Hepatocyte (in vitro differentiated cells): ENCODE results near the gene PKD2L1. TPM values are rescaled to one million over a fixed set of nuclear protein-coding genes. Genes with fewer than 3 reads are reported as not detected.
"Not testable (repeated sequence)": the region's sequence is repeated elsewhere in the genome, so short reads cannot be mapped to it uniquely, and the experiment has no call there.

ENCODE experiments used
- DNase-seq: peaks from one replicate; pipeline ENCODE4 v3.0.0-alpha.2; 2016; ENCODE audit warnings: low spot score
- H2AFZ ChIP-seq: fragments of 200-600 bp; sonication (generic); 2 replicates; pipeline ENCODE4 v1.6.0; 2016; ENCODE audit warnings: antibody characterized with exemption, mild to moderate bottlenecking
- H3K27ac ChIP-seq: fragments of 200-600 bp; sonication (generic); 2 replicates; pipeline ENCODE4 v1.5.1; 2016; ENCODE audit warnings: mild to moderate bottlenecking
- H3K27me3 ChIP-seq: fragments of 200-600 bp; sonication (generic); 2 replicates; pipeline ENCODE4 v1.6.1; 2016
- H3K36me3 ChIP-seq: fragments of 200-600 bp; sonication (generic); replicated peaks from 2 replicates; pipeline ENCODE4 v1.5.1; 2016; ENCODE audit warnings: low read depth; ENCODE audit not compliant: insufficient read depth
- H3K4me1 ChIP-seq: fragments of 200-600 bp; sonication (generic); 2 replicates; pipeline ENCODE4 v1.5.1; 2016; ENCODE audit warnings: mild to moderate bottlenecking, moderate library complexity; ENCODE audit not compliant: insufficient read depth
- H3K4me2 ChIP-seq: fragments of 200-600 bp; sonication (generic); 2 replicates; pipeline ENCODE4 v1.6.0; 2016
- H3K4me3 ChIP-seq: fragments of 200-600 bp; sonication (generic); 2 replicates; pipeline ENCODE4 v1.5.1; 2016; ENCODE audit warnings: mild to moderate bottlenecking
- H3K79me2 ChIP-seq: fragments of 200-600 bp; sonication (generic); 2 replicates; pipeline ENCODE4 v1.6.0; 2017; ENCODE audit warnings: mild to moderate bottlenecking
- H3K9me2 ChIP-seq: fragments of 200-600 bp; sonication (generic); replicated peaks from 2 replicates; pipeline ENCODE4 v1.6.0; 2017; ENCODE audit warnings: mild to moderate bottlenecking; ENCODE audit not compliant: insufficient read depth
- H3K9me3 ChIP-seq: fragments of 200-600 bp; sonication (generic); 2 replicates; pipeline ENCODE4 v1.5.1; 2016; ENCODE audit warnings: low read depth, mild to moderate bottlenecking
- H4K20me1 ChIP-seq: fragments of 200-600 bp; sonication (generic); 2 replicates; pipeline ENCODE4 v1.6.0; 2016; ENCODE audit warnings: mild to moderate bottlenecking; ENCODE audit not compliant: insufficient read depth, poor library complexity, severe bottlenecking
- EZH2 ChIP-seq: fragments of 200-600 bp; sonication (generic); IDR thresholded peaks from 2 replicates; pipeline ENCODE4 v1.6.1; 2016; ENCODE audit warnings: antibody characterized with exemption, mild to moderate bottlenecking, borderline replicate concordance
- EZH2phosphoT487 ChIP-seq: fragments of 200-600 bp; sonication (generic); IDR thresholded peaks from one replicate; pipeline ENCODE4 v1.6.1; 2018; ENCODE audit warnings: antibody characterized with exemption, mild to moderate bottlenecking, low read depth, moderate library complexity; ENCODE audit not compliant: unreplicated experiment, severe bottlenecking
- WGBS: methylation state at CpG from one replicate; pipeline ENCODE4 v1.1.6; 2016; ENCODE audit warnings: low lambda C conversion rate; ENCODE audit errors: missing lambda C conversion rate; 5-methylcytosine and 5-hydroxymethylcytosine counted together
- polyA plus RNA-seq: library from polyadenylated mRNA; unstranded; fragments of >200 nt; fragmentation: Nextera tagmentation; extraction: Ambion mirVana; gene quantifications from 2 replicates; pipeline ENCODE4 v1.2.1, GENCODE V29; 2016
- total RNA-seq: library from RNA; depleted of rRNA; stranded (reverse); fragments of >200 nt; gene quantifications from 2 replicates; pipeline ENCODE4 v1.2.3, GENCODE V29; 2014
- TF ChIP-seq, protein P1 (sequence below): fragments of 200-600 bp; sonication (generic); IDR thresholded peaks from 2 replicates; pipeline ENCODE4 v1.5.1; 2016; ENCODE audit warnings: antibody characterized with exemption, mild to moderate bottlenecking; ENCODE audit not compliant: poor library complexity

Gene PKD2L1
- total and polyA plus RNA-seq, 2 experiments from 2014 or later: 0.10 to 0.88 TPM

DNA sequence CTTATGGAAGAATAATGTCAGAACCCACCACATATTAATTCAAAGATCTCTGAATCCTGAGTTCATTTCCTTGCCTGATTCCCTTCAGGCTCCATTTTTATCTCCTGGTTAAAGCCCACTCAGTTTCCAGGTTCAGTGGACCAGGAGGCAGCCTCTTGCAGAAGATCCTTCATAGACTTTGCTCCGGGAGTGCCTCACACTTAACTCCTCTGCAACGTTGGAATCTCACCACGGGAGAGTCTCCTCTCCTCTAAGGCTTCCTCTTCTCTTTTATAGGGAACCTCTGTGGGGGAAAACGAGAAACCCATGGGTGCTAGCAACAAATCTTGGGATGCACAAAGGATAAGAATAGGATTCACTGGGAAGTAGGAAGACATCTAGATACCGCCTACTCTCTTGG, 41.8 kb downstream of the PKD2L1 start:
- Histone ChIP-seq H3K9me3 (no peaks in the 10 kb centered on the region), H3K27ac (peak overlapping the region; percentile 26), H3K27me3 (no peaks in the 10 kb centered on the region), H3K4me1 (peaks cover 5% of the 10 kb centered on the region), H3K4me2 (no peak overlapping the region), H4K20me1 (no peaks in the 10 kb centered on the region), H2AFZ (no peak overlapping the region), H3K9me2 (no peaks in the 10 kb centered on the region), H3K79me2 (peaks cover 26% of the 10 kb centered on the region), H3K36me3 (no peaks in the 10 kb centered on the region), H3K4me3 (no peak overlapping the region)
- DNase-seq: no peak
- 79% methylated on average over 5 of the region's 5 CpGs for WGBS
- TF ChIP-seq EZH2 (no peak), EZH2phosphoT487 (no peak)
- TF ChIP-seq, protein P1, sequence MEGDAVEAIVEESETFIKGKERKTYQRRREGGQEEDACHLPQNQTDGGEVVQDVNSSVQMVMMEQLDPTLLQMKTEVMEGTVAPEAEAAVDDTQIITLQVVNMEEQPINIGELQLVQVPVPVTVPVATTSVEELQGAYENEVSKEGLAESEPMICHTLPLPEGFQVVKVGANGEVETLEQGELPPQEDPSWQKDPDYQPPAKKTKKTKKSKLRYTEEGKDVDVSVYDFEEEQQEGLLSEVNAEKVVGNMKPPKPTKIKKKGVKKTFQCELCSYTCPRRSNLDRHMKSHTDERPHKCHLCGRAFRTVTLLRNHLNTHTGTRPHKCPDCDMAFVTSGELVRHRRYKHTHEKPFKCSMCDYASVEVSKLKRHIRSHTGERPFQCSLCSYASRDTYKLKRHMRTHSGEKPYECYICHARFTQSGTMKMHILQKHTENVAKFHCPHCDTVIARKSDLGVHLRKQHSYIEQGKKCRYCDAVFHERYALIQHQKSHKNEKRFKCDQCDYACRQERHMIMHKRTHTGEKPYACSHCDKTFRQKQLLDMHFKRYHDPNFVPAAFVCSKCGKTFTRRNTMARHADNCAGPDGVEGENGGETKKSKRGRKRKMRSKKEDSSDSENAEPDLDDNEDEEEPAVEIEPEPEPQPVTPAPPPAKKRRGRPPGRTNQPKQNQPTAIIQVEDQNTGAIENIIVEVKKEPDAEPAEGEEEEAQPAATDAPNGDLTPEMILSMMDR: no peak

DNA sequence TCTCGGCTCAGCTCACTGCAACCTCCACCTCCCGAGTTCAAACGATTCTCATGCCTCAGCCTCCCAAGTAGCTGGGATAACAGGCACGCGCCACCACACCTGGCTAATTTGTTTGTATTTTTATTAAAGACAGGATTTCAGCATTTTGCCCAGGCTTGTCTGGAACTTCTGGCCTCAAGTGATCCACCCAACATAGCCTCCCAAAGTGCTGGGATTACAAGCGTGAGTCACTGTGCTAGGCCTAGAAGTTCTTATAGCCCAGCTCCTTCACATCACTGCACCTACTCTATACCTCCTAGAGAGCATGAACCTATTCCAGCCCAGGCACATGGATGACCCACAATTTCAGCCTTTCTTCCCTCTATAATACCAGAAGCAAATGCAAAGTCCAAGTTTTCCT, 42.3 kb downstream of the PKD2L1 start:
- Histone ChIP-seq H2AFZ (no peak overlapping the region), H3K4me2 (no peak overlapping the region), H3K4me3 (no peak overlapping the region), H3K79me2 (peaks cover 30% of the 10 kb centered on the region), H3K9me3 (no peaks in the 10 kb centered on the region), H3K4me1 (peaks cover 3% of the 10 kb centered on the region), H3K9me2 (no peaks in the 10 kb centered on the region), H3K27me3 (no peaks in the 10 kb centered on the region), H4K20me1 (no peaks in the 10 kb centered on the region), H3K36me3 (no peaks in the 10 kb centered on the region), H3K27ac (no peak overlapping the region)
- no peak for DNase-seq
- TF ChIP-seq EZH2phosphoT487 (no peak), EZH2 (no peak)
- TF ChIP-seq, protein P1: no peak
- whole genome bisulfite sequencing: 99% methylated on average over 6 of the region's 6 CpGs

DNA sequence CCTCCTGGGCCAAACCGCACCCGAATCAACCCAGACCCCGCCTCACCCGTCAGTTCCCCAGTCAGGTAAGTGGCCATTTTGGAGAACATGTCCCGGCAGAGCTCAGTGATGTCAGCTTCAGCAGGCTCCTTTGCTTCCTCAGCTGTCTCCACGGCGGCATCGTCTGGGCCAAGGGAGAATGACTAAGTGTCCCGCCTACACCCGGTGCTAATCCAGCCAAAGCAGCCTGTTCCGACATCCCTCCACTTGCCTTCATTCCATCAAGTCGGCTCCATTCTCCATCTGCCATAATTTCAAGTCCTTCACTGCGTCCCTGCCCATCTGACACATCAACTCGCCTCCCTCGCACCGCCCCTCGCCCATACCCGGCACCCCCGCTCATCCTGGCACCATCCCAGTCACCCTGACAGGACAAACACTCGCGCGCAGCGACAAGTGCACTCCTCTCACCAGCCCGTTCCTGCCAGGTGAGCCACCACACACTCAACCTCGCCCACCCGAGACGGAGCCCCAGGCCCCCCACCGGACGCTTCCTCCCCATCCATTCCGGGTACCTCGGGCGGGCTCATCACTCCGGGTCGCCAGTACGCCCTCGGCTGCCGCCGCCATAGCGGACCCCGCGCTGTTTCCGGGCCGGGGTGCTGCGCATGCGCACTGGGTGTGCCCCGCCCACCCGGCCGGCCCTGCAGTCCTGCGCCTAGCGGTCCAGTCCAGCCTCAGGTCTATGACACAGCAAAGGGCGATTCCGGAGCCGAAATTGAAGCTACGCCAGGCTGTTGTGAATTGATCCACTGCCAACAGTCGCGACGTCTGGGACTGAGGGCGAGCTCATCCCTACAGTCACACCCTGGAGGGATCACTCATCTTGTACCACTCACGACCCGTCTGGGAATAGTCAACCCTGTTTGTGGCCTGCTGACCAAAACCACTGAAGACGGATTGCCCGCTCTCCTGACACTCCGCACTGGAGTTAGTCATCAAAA, 43.7 kb downstream of the PKD2L1 start, which contains the start of gene BLOC1S2:
Gene BLOC1S2 (minus strand): TSS at position 630 of the 983 bp plus-strand sequence. CDS start 21 bp downstream, at position 609.
- Histone ChIP-seq H3K4me2 (peak within 1 kb of the TSS; percentile 74), H3K4me1 (no peaks in the 10 kb centered on the region), H3K36me3 (no peaks in the 10 kb centered on the region), H3K9me2 (no peaks in the 10 kb centered on the region), H3K9me3 (no peaks in the 10 kb centered on the region), H3K27ac (peak within 1 kb of the TSS; percentile 90), H3K4me3 (peak within 1 kb of the TSS; percentile 89), H2AFZ (peak within 1 kb of the TSS; percentile 70), H3K27me3 (no peaks in the 10 kb centered on the region), H3K79me2 (peaks cover 41% of the 10 kb centered on the region), H4K20me1 (no peaks in the 10 kb centered on the region)
- no peak for TF ChIP-seq EZH2phosphoT487
- no peak for TF ChIP-seq EZH2
- TF ChIP-seq, protein P1: no peak
- WGBS: 4% methylated on average over 55 of the region's 63 CpGs
- DNase-seq: peak; percentile 93

DNA sequence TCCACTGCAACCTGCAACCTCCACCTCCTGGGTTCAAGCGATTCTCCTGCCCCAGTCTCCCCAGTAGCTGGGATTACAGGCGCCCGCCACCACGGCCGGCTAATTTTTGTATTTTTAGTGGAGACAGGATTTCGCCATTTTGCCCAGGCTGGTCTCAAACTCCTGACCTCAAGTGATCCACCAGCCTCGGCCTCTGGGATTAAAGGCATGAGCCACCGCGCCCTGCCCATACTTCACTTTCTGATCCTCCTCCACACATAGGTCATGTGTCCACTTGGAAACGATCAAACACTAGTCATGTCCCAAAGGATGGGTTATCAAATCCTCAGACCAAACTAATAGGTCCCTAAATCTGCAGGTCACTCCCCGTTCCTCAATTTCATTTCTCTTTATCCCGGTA, 44.7 kb downstream of the PKD2L1 start:
- Histone ChIP-seq H3K4me2 (peak overlapping the region; percentile 74), H3K79me2 (peaks cover 41% of the 10 kb centered on the region), H3K27ac (peak overlapping the region; percentile 90), H2AFZ (peak overlapping the region; percentile 65), H3K4me3 (peak overlapping the region; percentile 89)
- H3K9me2 ChIP-seq, H3K4me1 ChIP-seq, H3K9me3 ChIP-seq, H3K27me3 ChIP-seq, H3K36me3 ChIP-seq, H4K20me1 ChIP-seq, DNase-seq: not testable (repeated sequence)
- 90% methylated on average over 12 of the region's 12 CpGs for WGBS
